ENCODE data around the gene TM4SF4. TPM values are rescaled to one million over a fixed set of nuclear protein-coding genes. Genes with fewer than 3 reads are reported as not detected.

The TM4SF4 gene
- total RNA-seq, 1 donor from 2014 or later: not detected

GRCh38 chr3:149466192-149466591 is 8.3 kb upstream of the TM4SF4 start:
- H3K27ac ChIP-seq (replicated peaks): peak overlapping the region; percentile 40
- H3K4me1 ChIP-seq: peaks cover 5% of the 10 kb centered on the region
- no peaks in the 10 kb centered on the region for H3K9me3 ChIP-seq (replicated peaks)
- TF ChIP-seq CTCF (IDR thresholded peaks at IDR 0.05; ENCODE audit: borderline replicate concordance): no peak
- intact Hi-C loops (cut with micrococcal nuclease): no loop called here
- H3K27me3 ChIP-seq (ENCODE audit: low read depth): no peaks in the 10 kb centered on the region
- no peak for DNase-seq
- H3K36me3 ChIP-seq: no peaks in the 10 kb centered on the region
- H3K4me3 ChIP-seq: no peak overlapping the region

- Histone ChIP-seq H3K27ac (replicated peaks) (no peak overlapping the region), H3K27me3 (ENCODE audit: low read depth) (no peaks in the 10 kb centered on the region), H3K9me3 (replicated peaks) (no peaks in the 10 kb centered on the region), H3K4me1 (peaks cover 29% of the 10 kb centered on the region), H3K4me3 (no peak overlapping the region), H3K36me3 (no peaks in the 10 kb centered on the region)
- intact Hi-C loops (cut with micrococcal nuclease): no loop called here
- no peak for DNase-seq
- no peak for TF ChIP-seq CTCF (IDR thresholded peaks at IDR 0.05; ENCODE audit: borderline replicate concordance)
These were observed 5.8 kb upstream of the TM4SF4 start for GRCh38 chr3:149468504-149469212.

GRCh38 chr3:149470381-149470780 is 4.1 kb upstream of the TM4SF4 start:
- H3K4me3 ChIP-seq: no peak overlapping the region
- no peaks in the 10 kb centered on the region for H3K36me3 ChIP-seq
- intact Hi-C loops (cut with micrococcal nuclease): loop anchor here (10.0 kb wide), 3 partner anchors 76 to 346 kb away; partner anchors contain the start of gene HPS3
- no peak for DNase-seq
- H3K9me3 ChIP-seq (replicated peaks): no peaks in the 10 kb centered on the region
- peaks cover 31% of the 10 kb centered on the region for H3K4me1 ChIP-seq
- no peaks in the 10 kb centered on the region for H3K27me3 ChIP-seq (ENCODE audit: low read depth)
- TF ChIP-seq CTCF (IDR thresholded peaks at IDR 0.05; ENCODE audit: borderline replicate concordance): no peak
- no peak overlapping the region for H3K27ac ChIP-seq (replicated peaks)

- intact Hi-C loops (cut with micrococcal nuclease): loop anchor here (10.0 kb wide), 3 partner anchors 77 to 347 kb away; partner anchors contain the start of gene HPS3
- Histone ChIP-seq H3K9me3 (replicated peaks) (no peaks in the 10 kb centered on the region), H3K27me3 (ENCODE audit: low read depth) (no peaks in the 10 kb centered on the region), H3K36me3 (no peaks in the 10 kb centered on the region), H3K27ac (replicated peaks) (no peak overlapping the region), H3K4me3 (no peak overlapping the region), H3K4me1 (peaks cover 26% of the 10 kb centered on the region)
- no peak for DNase-seq
- TF ChIP-seq CTCF (IDR thresholded peaks at IDR 0.05; ENCODE audit: borderline replicate concordance): no peak
These were observed 2.3 kb upstream of the TM4SF4 start for GRCh38 chr3:149472030-149472797.

- no peaks in the 10 kb centered on the region for H3K9me3 ChIP-seq (replicated peaks)
- no peaks in the 10 kb centered on the region for H3K27me3 ChIP-seq (ENCODE audit: low read depth)
- H3K36me3 ChIP-seq: no peaks in the 10 kb centered on the region
- H3K4me3 ChIP-seq: no peak overlapping the region
- H3K27ac ChIP-seq (replicated peaks): peak overlapping the region; percentile 6
- no peak for DNase-seq
- no peak for TF ChIP-seq CTCF (IDR thresholded peaks at IDR 0.05; ENCODE audit: borderline replicate concordance)
- intact Hi-C loops (cut with micrococcal nuclease): loop anchor here (10.0 kb wide), 3 partner anchors 79 to 349 kb away; partner anchors contain the start of gene HPS3
- peaks cover 26% of the 10 kb centered on the region for H3K4me1 ChIP-seq
These were observed 894 bp upstream of the TM4SF4 start for GRCh38 chr3:149473357-149474249.

Data from left ventricle myocardium inferior (tissue), 1 donor.